Measurements from ENCODE around the gene MRPL49.
"Not testable (repeated sequence)": the region's sequence is repeated elsewhere in the genome, so short reads cannot be mapped to it uniquely, and the experiment has no call there.

Gene MRPL49

DNA sequence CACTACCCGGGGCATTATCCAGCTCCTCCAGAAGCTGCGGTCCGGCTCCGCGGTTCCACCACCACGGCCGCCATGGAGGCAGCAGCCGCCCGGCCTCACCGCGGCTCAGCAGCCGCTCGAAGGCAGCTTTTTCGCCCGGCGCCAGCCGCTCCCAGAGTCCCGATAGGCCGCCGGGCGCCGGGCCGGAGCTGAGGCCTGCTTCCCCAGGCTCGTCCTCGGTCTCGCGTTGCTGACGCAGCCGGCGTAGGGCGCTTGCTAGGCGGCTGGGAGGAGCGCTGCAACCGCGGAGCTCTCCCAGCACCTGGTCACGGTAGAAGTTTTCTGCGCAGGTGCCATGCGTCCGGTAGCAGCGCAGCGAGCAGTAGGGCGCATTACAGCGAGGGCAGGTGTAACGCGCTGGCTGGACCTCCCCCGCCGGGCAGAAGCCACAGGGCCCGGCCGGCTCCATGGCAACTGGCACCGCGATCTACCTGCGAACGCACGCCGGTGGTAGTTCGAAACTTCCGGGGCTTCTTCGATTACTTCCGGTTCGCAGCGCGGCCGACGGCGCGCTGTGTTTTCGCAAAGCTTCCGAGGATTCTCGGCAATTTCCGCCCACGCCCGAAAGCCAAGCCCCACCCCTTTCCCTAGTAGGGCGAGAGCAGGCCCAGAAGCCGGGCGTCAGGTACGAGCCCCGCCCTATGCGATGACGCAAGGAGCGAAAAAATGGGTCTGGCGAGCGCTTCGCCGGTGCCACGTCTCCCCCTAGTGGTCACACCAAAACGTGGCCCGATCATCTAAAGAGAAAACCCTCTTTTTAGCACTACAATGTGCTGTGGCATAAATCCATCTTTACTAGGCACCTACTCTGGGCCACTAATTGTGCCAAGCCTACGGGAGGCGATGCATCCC, 4.7 kb upstream of the MRPL49 start, which contains the start of gene ZNHIT2:
Gene ZNHIT2, minus strand, starts transcription at position 496 of the 891 bp plus-strand sequence. Its CDS starts 48 bp downstream, at position 448.
- DNase-seq (ENCODE audit: low spot score), result peak; percentile 91

DNA sequence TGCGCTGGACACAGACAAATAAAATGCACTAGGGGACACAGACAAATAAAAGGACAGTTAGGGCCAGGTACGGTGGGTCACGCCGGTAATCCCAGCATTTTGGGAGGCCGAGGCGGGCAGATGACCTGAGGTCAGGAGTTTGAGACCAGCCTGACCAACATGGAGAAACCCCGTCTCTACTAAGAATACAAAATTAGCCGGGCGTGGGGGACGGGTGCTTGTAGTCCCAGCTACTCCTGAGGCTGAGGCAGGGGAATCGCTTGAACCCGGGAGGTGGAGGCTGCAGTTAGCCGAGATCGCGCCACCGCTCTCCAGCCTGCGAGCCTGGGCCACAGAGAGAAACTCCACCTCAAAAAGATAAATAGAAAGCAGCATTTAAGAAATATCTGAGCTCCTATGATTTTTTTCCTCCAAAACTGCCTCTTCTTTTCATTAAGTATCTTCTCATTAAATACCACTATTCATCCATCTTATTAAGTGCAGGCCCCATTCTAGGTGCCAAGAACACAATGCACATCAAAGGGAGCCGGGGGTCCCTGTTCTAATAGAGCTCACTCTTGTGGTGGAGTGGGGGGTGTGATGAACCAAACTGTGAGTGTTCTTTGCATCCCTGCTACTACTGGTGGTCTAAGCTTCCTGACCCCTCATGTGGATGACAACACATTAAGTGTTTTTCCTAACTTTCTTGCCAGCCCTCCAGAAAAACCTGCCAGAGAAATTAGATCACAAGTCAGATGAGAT, 3.9 kb upstream of the MRPL49 start:
- no peak for DNase-seq (ENCODE audit: low spot score)

GRCh38 chr11:65118891-65119669, 3.0 kb upstream of the MRPL49 start:
- DNase-seq (ENCODE audit: low spot score), result not testable (repeated sequence)

DNA sequence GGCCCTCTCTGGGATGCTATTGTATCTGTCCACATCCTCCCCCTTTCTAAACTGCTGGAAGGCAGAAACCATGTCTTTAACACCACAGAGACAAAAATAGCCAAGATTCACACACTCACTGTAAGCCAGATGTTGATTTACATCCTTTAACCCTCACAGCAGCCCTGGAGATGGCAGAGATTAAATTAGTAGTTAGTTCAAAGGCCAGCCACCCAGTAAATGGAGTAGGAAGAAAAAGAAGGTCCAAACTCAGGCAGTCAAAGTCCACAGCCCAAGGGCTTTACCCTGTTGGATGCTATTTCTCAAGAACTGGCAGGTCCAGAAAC, 2.5 kb upstream of the MRPL49 start:
- DNase-seq (ENCODE audit: low spot score), result no peak

DNA sequence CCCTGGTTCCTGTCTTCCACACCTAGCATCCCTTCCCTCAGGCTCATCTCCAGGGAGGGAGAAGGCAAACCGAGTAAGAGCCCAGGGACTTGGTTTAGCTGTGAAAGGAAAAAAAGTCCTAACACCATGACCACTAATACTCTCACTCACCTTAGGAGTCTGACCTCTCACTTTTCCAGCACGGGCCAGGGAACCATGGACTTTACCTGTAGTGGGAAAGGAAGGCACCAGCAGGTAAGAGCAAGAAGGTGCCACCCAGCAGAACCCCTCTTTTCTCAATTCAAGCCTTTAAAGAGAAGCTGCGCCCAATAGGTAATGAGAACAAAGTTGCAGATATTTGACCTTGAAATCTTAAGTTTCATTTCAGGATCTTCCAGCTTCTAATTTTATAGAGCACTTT, 1.3 kb upstream of the MRPL49 start:
- no peak for DNase-seq (ENCODE audit: low spot score)

GRCh38 chr11:65121447-65121864, 665 bp upstream of the MRPL49 start:
- DNase-seq (ENCODE audit: low spot score), result no peak

DNA sequence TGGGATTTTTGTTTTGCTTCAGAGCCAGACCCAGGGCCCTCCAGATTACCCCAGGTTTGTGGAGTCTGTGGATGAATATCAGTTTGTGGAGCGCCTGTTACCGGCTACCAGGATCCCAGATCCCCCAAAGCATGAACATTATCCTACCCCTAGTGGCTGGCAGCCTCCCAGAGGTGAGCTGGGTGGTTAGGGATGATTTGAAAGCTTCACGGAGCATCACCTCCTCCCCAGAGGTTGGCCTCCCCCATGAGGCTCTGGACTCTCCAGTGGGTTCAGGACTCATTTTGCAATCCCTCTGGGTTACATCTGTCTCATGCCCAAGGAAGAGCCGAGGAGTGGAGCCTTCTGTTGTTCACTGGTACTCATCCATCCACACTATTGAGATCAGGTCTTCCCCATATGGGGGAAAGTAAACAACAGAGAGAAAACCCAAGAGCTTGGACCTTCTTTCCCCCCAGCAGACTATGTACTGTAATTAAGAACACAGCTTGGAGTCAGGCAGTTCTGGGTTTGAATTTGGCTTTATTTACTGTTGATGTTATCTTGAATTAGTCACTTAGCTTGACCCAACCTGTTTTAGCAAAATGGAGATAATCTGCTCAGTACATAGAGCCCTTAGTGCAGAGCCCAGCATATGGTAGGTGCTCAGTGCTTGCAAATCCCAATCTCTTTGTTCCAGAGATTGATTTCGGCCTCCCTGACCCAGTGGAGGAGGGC, 2.5 kb downstream of the MRPL49 start:
- no peak for DNase-seq (ENCODE audit: low spot score)

DNA sequence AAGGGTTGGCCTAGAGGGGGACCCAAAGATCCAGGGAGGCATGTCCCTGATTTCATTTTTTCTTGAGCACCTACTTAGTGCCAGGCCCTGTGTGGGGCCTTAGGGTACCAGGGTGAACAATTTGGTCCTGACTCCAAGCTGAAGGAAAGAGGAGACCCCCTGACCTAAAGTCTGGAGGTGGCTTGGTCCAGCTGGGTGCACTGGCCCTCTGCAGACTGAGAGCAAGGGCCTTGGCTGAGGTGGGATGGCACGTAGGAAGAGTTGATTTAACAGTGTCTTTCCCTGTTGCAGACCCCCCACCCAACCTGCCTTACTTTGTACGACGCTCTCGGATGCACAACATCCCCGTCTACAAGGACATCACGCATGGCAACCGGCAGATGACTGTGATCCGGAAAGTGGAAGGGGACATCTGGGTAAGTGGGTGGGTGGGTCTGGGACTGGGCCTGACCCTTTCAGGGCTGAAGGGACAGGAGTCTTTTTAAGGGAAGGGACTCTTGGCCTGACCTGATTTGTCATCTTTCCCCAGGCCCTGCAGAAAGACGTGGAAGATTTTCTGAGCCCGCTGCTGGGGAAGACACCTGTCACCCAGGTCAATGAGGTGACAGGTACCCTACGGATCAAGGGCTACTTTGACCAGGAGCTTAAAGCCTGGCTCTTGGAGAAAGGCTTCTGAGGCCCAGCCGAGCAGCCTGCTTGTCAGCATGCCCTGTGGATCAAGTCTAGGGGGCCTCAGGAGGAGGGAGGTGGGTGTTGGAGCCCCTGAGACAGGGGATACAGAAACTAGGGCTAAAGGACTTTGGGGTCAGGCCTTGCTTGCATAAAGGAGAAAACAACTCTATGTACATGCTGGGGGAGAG, 3.3 kb downstream of the MRPL49 start:
- no peak for DNase-seq (ENCODE audit: low spot score)

DNA sequence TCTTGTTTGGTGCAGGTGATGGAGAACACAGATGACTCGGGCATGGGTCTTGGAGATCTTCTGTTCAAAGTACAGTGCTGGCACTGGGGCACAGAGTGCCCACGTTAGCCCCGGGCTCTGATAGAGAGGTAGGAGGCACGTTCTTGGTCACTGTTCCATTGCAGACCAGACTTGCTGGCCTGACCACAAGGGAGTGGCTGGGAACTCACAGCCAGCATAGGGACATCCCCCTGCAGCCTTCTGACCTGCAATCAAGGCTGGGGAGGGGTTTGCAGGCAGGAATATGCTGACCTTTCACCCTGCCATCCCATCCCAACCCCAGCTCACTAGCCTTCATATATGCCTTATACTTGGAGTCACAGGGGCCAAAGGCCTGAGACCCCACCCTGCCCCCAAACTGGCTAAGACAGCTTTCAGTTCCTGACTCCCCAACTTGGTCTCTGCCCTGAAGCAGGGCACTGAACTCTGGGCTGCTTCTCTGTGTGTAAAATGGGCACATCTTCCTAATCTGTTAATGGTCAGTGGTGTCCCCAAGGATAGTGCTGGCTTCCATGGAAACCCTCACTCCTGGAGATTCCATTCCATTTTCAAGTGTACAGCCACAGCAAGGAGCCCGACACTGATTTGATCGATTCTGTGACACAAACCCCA, 4.6 kb downstream of the MRPL49 start:
- DNase-seq (ENCODE audit: low spot score), result no peak

GRCh38 chr11:65127473-65128181, 5.5 kb downstream of the MRPL49 start:
- no peak for DNase-seq (ENCODE audit: low spot score)

DNA sequence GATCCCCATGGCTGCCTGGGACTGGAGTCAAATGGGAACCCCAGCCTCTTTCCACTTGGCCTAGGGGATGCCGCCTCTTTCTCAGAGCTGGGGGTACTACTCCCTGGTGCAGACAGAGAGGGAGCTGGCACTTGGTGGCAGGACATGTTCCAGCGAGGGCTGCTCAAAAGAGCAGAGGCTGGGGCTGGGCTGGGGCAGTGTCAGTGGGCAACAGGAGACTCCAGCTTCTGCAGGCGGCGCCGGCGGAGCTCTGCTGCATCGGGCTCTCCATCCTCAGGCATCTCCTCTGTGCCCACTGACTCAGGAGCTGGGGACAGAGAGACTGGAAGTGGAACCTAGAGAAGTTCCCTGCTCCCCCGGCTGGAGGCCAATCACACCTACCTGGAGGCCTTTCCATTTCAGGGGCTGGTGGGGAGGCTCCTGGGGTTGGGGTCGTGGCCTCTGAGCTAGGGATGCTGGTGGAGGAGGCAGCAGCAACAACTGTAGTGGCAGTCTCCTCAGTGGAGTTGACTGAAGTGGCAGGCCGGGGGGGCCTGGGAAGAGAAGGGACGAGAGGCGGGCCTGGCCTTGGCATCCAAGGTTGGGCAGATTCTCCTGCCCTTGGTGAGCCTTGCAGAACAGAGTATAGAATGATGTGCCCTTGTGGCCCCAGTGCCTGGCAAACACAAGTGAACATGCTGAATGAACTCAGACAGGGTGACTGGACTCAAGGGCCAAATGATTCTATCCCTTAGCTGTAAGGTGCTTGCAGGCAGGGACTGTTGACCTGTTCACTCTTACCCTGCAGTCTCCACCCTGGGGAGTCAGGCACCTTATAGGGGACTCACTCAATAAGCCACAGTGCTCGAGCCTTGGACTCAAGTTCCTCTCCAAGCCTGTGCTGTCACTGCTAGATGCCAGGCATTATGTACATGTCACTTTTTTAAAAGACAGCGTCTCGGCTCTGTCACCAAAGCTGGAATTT, 6.3 kb downstream of the MRPL49 start:
- DNase-seq (ENCODE audit: low spot score), result no peak

DNA sequence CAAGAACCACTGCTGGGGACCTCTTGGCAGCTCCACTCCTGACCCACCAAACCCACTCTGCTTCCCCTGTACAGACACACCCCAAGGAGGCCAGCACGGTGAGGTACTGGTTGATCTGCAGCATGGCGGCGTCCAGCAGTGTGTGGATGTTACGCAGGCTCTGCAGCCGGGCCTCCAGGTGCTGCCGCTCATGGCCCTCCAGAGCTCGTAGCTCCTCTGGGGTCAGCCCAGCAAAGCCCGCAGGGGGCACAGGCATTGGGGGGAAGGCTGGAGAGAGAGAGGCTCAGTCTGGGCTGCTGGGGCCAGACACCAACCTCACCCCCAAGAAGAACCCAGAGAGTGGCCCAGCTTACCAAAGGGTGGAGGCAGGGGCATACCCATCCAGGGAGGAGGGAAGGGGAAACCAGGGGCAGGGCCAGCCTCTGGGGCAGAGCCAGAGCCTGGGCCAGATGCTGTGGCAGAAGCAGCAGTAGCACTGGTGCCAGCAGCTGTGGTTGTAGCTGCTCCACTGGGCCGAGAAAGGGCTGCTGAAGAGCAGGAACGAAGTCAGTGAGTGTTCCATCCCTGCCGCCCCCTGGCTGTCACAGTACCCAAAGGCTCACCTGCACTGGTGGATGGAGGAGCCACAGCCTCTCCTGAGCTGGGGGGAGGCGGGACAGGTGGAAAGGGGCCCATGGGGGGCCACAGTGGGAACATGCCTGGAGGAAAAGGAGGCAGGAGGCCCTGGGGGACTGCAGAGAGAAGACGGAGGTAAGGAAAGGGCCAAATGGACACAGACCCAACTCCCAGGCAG, 7.7 kb downstream of the MRPL49 start:
- DNase-seq (ENCODE audit: low spot score), result no peak

- no peak for DNase-seq (ENCODE audit: low spot score)
Observed at GRCh38 chr11:65130631-65131416, 8.7 kb downstream of the MRPL49 start.

GRCh38 chr11:65131417-65131776, 9.3 kb downstream of the MRPL49 start:
- no peak for DNase-seq (ENCODE audit: low spot score)

- DNase-seq (ENCODE audit: low spot score), result no peak
Observed at GRCh38 chr11:65131895-65132237, 9.7 kb downstream of the MRPL49 start.

- DNase-seq (ENCODE audit: low spot score), result no peak
Observed at GRCh38 chr11:65132238-65132987, 10.3 kb downstream of the MRPL49 start.
